Adrenal gland (tissue), 12 donors: Measurements from ENCODE around the gene SOX8. TPM values are rescaled to one million over a fixed set of nuclear protein-coding genes. Genes with fewer than 3 reads are reported as not detected.

Source experiments
- DNase-seq, 7 donors: peaks; one replicate each; pipeline ENCODE4 v3.0.0-alpha.2; 2019 to 2020
- H3K27ac ChIP-seq, 5 donors: fragments of 200-600 bp; sonication (generic) in 4 of 5; 1 replicate in 3 of 5; 2 replicates in 2 of 5; pipeline versions ENCODE4 v1.5.1 to v1.8.0; 2016 to 2020; ENCODE audit warnings: mild to moderate bottlenecking in 1 of 5
- H3K27me3 ChIP-seq: fragments of 200-600 bp; 2 replicates; pipeline ENCODE4 v1.8.0; 2021
- H3K36me3 ChIP-seq, 2 donors: fragments of 200-600 bp; replicated peaks in 1 of 2; 1 replicate in 1 of 2; 2 replicates in 1 of 2; pipeline versions ENCODE4 v1.5.1 to v1.8.0; 2018 to 2022
- H3K4me1 ChIP-seq, 2 donors: fragments of 200-600 bp; replicated peaks in 1 of 2; 1 replicate in 1 of 2; 2 replicates in 1 of 2; pipeline versions ENCODE4 v1.5.1 to v1.8.0; 2018 to 2021
- H3K4me3 ChIP-seq, 4 donors: fragments of 200-600 bp; sonication (generic) in 3 of 4; one replicate each; pipeline ENCODE4 v1.5.1; 2016 to 2018
- H3K9me3 ChIP-seq, 3 donors: fragments of 200-600 bp; sonication (generic) in 1 of 3; replicated peaks in 1 of 3; 1 replicate in 2 of 3; 2 replicates in 1 of 3; pipeline versions ENCODE4 v1.5.1 to v1.8.0; 2016 to 2021
- POLR2A ChIP-seq, 2 donors: fragments of 450-650 bp; IDR thresholded peaks; one replicate each; pipeline ENCODE4 v1.6.1; 2017; ENCODE audit warnings: antibody characterized with exemption in 2 of 2, mild to moderate bottlenecking in 2 of 2, moderate library complexity in 1 of 2
- WGBS, 4 donors: extraction: QIAGEN DNeasy Blood & Tissue Kit in 2 of 4; methylation state at CpG; one replicate each; pipeline versions ENCODE4 v1.1.5 to v1.1.7; 2013 to 2017; 5-methylcytosine and 5-hydroxymethylcytosine counted together
- intact Hi-C, 2 donors: fragments of 100-400 bp; cut with DNase I; formaldehyde crosslinking; loops; one replicate each; pipeline versions ENCODE4 v1.14.1 to v1.15.0; 2022 to 2023
- polyA plus RNA-seq, 3 donors: library from polyadenylated mRNA; stranded (reverse); fragments of 200-250 nt in 2 of 3; fragments of 350-450 nt in 1 of 3; fragmentation: Illumina TruSeq in 1 of 3; extraction: RNeasy Lipid Tissue Mini Kit (QIAGEN cat#74804) in 1 of 3; gene quantifications; one replicate each; pipeline ENCODE4 v1.2.3, GENCODE V29; 2013 to 2014
- total RNA-seq, 9 donors: library from RNA; depleted of rRNA in 4 of 9; stranded (reverse); fragments of >200 nt in 4 of 9; fragments of 120-200 nt in 1 of 9; fragmentation: NEBNext Ultra II Directional in 1 of 9; extraction: Animal tissue kit (Norgen Biotek cat#: 25700) in 1 of 9; gene quantifications; one replicate each; pipeline versions ENCODE4 v1.1.0 to v1.2.4, GENCODE V29; 2013 to 2023
- TF ChIP-seq, protein P1 (sequence below), 6 experiments: fragments of 450-650 bp in 4 of 6; fragments of 200-600 bp in 2 of 6; sonication (generic) in 1 of 6; IDR thresholded peaks; 1 replicate in 5 of 6; 2 replicates in 1 of 6; pipeline versions ENCODE4 v1.5.1 to v1.8.0; 2016 to 2021; ENCODE audit warnings: antibody characterized with exemption in 6 of 6, mild to moderate bottlenecking in 2 of 6, moderate library complexity in 1 of 6
- donor health status: healthy with polysubstance abuse.
- donor health status: Bipolar disorder and iron deficiency.
- donor health status: DM: yes; HTN: yes; CAD: no.
- donor health status: DM: no; HTN: no; CAD: no.
- donor health status: DM: no; HTN: no; CAD: no.
- donor health status: DM: yes; HTN: yes; CAD: no.

Gene SOX8
- total and polyA plus RNA-seq, 12 donors = 0.04 to 2.1 (median 0.69) TPM

- TF ChIP-seq, protein P1, sequence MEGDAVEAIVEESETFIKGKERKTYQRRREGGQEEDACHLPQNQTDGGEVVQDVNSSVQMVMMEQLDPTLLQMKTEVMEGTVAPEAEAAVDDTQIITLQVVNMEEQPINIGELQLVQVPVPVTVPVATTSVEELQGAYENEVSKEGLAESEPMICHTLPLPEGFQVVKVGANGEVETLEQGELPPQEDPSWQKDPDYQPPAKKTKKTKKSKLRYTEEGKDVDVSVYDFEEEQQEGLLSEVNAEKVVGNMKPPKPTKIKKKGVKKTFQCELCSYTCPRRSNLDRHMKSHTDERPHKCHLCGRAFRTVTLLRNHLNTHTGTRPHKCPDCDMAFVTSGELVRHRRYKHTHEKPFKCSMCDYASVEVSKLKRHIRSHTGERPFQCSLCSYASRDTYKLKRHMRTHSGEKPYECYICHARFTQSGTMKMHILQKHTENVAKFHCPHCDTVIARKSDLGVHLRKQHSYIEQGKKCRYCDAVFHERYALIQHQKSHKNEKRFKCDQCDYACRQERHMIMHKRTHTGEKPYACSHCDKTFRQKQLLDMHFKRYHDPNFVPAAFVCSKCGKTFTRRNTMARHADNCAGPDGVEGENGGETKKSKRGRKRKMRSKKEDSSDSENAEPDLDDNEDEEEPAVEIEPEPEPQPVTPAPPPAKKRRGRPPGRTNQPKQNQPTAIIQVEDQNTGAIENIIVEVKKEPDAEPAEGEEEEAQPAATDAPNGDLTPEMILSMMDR (IDR thresholded peaks at IDR 0.05) = no peak
- TF ChIP-seq POLR2A (IDR thresholded peaks at IDR 0.05) = no peak
- Histone ChIP-seq H3K27me3 (no peaks in the 10 kb centered on the region), H3K27ac (no peak overlapping the region), H3K9me3 (no peaks in the 10 kb centered on the region), H3K4me1 (peaks cover 16 to 24% of the 10 kb centered on the region in 2 donors), H3K36me3 (no peaks in the 10 kb centered on the region), H3K4me3 (no peak overlapping the region)
- WGBS, 4 donors = 84 to 90% (median 89%) methylated on average over 17 of the region's 17 CpGs
- intact Hi-C loops = no loop called here
- DNase-seq = no peak
These were observed 8.2 kb upstream of the SOX8 start for GRCh38 chr16:973366-973765.

GRCh38 chr16:974001-974601, 7.5 kb upstream of the SOX8 start:
- WGBS, 4 donors = 78 to 85% (median 81%) methylated on average over 20 to 21 of the region's 21 CpGs
- intact Hi-C loops = no loop called here
- H3K27me3 ChIP-seq = no peaks in the 10 kb centered on the region
- no peak for DNase-seq
- H3K36me3 ChIP-seq = no peaks in the 10 kb centered on the region
- no peak overlapping the region for H3K27ac ChIP-seq
- H3K4me1 ChIP-seq = peaks cover 16 to 23% of the 10 kb centered on the region in 2 donors
- no peak overlapping the region for H3K4me3 ChIP-seq
- TF ChIP-seq, protein P1 (IDR thresholded peaks at IDR 0.05) = no peak
- TF ChIP-seq POLR2A (IDR thresholded peaks at IDR 0.05) = no peak
- H3K9me3 ChIP-seq = no peaks in the 10 kb centered on the region

DNA sequence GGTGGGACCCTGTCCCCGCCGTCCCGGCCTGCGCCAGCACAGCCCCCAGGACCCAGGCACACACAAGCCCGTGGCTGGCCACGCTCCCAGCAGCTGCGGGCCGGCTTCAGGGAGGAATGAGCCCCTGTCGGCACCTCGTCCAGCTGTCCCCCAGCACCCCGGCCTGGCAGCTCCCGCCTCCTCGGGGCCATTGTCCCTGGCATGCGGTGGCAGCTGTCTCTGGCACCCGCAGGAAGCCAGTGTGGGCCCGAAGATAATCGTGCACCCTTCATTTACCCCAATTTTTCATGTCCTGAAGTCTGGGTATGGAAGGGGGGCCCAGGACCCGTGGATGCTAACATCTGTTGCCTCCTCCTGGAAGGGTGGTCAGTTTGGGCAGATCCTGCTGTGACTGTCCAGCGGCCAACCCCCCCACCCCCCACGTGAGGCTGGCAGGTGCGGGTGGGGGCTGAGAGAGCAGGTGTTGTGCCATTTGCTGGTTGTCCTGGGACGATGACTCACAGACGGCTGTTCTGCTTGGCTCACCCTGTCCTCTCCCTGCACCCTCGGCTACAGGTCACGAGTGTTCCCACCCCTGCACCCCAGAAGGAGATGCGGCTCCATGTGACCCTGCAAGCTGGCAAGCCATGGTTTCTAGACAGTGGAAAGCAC, 6.8 kb upstream of the SOX8 start:
- H3K27me3 ChIP-seq = peaks cover 2% of the 10 kb centered on the region
- TF ChIP-seq, protein P1 (IDR thresholded peaks at IDR 0.05) = no peak
- TF ChIP-seq POLR2A (IDR thresholded peaks at IDR 0.05) = no peak
- no peaks in the 10 kb centered on the region for H3K36me3 ChIP-seq
- peak in 6 of 7 donors; percentile 24 to 63 (median 52) for DNase-seq
- WGBS, 4 donors = 77 to 91% (median 78%) methylated on average over 4 to 26 of the region's 26 CpGs
- H3K4me1 ChIP-seq = peaks cover 13 to 17% of the 10 kb centered on the region in 2 donors
- H3K9me3 ChIP-seq = no peaks in the 10 kb centered on the region
- H3K27ac ChIP-seq = no peak overlapping the region
- intact Hi-C loops = no loop called here
- H3K4me3 ChIP-seq = no peak overlapping the region

DNA sequence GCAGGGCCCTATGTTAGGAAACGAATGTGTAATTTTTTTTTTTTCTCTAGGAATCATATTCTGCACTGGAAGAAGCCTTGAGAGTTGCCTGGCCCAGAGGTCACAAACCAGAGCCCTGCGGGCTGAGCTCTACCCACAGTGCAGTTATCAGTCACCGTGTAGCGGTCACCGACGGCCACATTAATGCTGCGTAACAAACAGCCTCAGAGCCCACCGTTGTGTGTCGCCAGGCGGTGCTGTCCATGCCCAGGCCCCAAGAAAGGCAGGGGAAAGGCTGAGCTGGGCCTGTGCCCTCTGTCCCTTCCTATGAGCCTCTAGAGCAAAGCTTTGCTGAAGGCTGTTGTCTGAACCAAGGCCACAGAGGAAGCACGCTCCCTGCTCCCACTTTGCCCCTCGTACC, 6.3 kb upstream of the SOX8 start:
- H3K27ac ChIP-seq = no peak overlapping the region
- no peaks in the 10 kb centered on the region for H3K9me3 ChIP-seq
- H3K27me3 ChIP-seq = peaks cover 8% of the 10 kb centered on the region
- H3K4me1 ChIP-seq = peaks cover 11 to 13% of the 10 kb centered on the region in 2 donors
- H3K36me3 ChIP-seq = no peaks in the 10 kb centered on the region
- intact Hi-C loops = no loop called here
- TF ChIP-seq, protein P1 (IDR thresholded peaks at IDR 0.05) = no peak
- no peak for TF ChIP-seq POLR2A (IDR thresholded peaks at IDR 0.05)
- DNase-seq = no peak
- WGBS, 4 donors = 77 to 93% (median 87%) methylated on average over 5 to 12 of the region's 12 CpGs
- no peak overlapping the region for H3K4me3 ChIP-seq
